Endothelial cell of umbilical vein (primary cell): Measurements from ENCODE around the gene KTN1. TPM values are rescaled to one million over a fixed set of nuclear protein-coding genes. Genes with fewer than 3 reads are reported as not detected.

ENCODE experiments used
- BruUV-seq: library from RNA; stranded (reverse); fragments of 400-500 nt; replicated peaks from 2 replicates; lab custom pipeline; 2021; lab: Mats Ljungman, UMichigan
- CTCF ChIA-PET: fragments of 300-600, 350-600 bp; sonication (Branson Sonifier 250); formaldehyde crosslinking; loops from one replicate; lab custom pipeline; 2021; ENCODE audit warnings: antibody characterized with exemption, inconsistent platforms; lab: Charles Lee
- POLR2A ChIA-PET: fragments of 300-600, 350-600 bp; sonication (Branson Sonifier 250); formaldehyde crosslinking; loops from one replicate; lab custom pipeline; 2021; ENCODE audit warnings: antibody characterized with exemption, inconsistent platforms; lab: Charles Lee
- DNase-seq: peaks from one replicate; pipeline ENCODE4 v3.0.0-alpha.2; 2011; ENCODE audit warnings: low read depth, low spot score
- FAIRE-seq: peaks from 2 replicates; lab custom pipeline; 2011; peaks lifted over from hg19 to GRCh38; lab: Jason Lieb, UNC
- H2AFZ ChIP-seq: 2 replicates; pipeline ENCODE4 v1.6.0; 2012; ENCODE audit warnings: low read depth, low read length, control low read depth, inconsistent platforms
- H3K27ac ChIP-seq: 2 replicates; pipeline ENCODE4 v1.5.1; 2011; ENCODE audit warnings: low read depth, mild to moderate bottlenecking, control low read depth, low read length, moderate library complexity; ENCODE audit not compliant: insufficient read depth
- H3K27me3 ChIP-seq, 2 experiments: 2 replicates each; pipeline versions ENCODE4 v1.6.0 to v1.6.1; 2011; ENCODE audit warnings: low read length in 2 of 2, mixed read lengths in 1 of 2; ENCODE audit not compliant: control insufficient read depth in 2 of 2, insufficient read depth in 2 of 2
- H3K36me3 ChIP-seq, 2 experiments: 2 replicates in 1 of 2; 3 replicates in 1 of 2; pipeline ENCODE4 v1.5.1; 2011; ENCODE audit warnings: low read length in 2 of 2, mild to moderate bottlenecking in 1 of 2, moderate library complexity in 1 of 2; ENCODE audit not compliant: control insufficient read depth in 2 of 2, insufficient read depth in 2 of 2; ENCODE audit errors: extremely low read depth in 1 of 2
- H3K4me1 ChIP-seq: 3 replicates; pipeline ENCODE4 v1.5.1; 2011; ENCODE audit warnings: mild to moderate bottlenecking, low read length; ENCODE audit not compliant: control insufficient read depth, insufficient read depth; ENCODE audit errors: extremely low read depth
- H3K4me2 ChIP-seq: 2 replicates; pipeline ENCODE4 v1.6.1; 2011; ENCODE audit warnings: low read length, control low read depth, mixed read lengths; ENCODE audit not compliant: insufficient read depth
- H3K4me3 ChIP-seq, 3 experiments: fragments of 200-600 bp in 1 of 3; sonication (generic), shearing (Covaris generic) in 1 of 3; replicated peaks in 1 of 3; 2 replicates each; pipeline ENCODE4 v1.5.1; 2011 to 2016; ENCODE audit warnings: control low read depth in 3 of 3, low read length in 3 of 3, mild to moderate bottlenecking in 2 of 3, inconsistent platforms in 1 of 3, low read depth in 1 of 3, moderate library complexity in 1 of 3; ENCODE audit not compliant: insufficient read depth in 1 of 3
- H3K79me2 ChIP-seq: 2 replicates; pipeline ENCODE4 v1.6.0; 2012; ENCODE audit warnings: low read length, inconsistent platforms; ENCODE audit not compliant: control insufficient read depth, insufficient read depth
- H3K9ac ChIP-seq: replicated peaks from 2 replicates; pipeline ENCODE3; 2011; ENCODE audit warnings: low read length, control low read depth; ENCODE audit not compliant: insufficient read depth; ENCODE audit errors: extremely low read depth
- H3K9me1 ChIP-seq: replicated peaks from 3 replicates; pipeline ENCODE4 v1.6.0; 2011; ENCODE audit warnings: mild to moderate bottlenecking, low read length; ENCODE audit not compliant: control insufficient read depth, insufficient read depth; ENCODE audit errors: extremely low read depth
- H3K9me3 ChIP-seq: replicated peaks from 2 replicates; pipeline ENCODE4 v1.5.1; 2012; ENCODE audit warnings: low read length, inconsistent platforms; ENCODE audit not compliant: control insufficient read depth, insufficient read depth
- H4K20me1 ChIP-seq: replicated peaks from 2 replicates; pipeline ENCODE3; 2011; ENCODE audit warnings: mild to moderate bottlenecking, low read length; ENCODE audit not compliant: control insufficient read depth, insufficient read depth; ENCODE audit errors: extremely low read depth
- CTCF ChIP-seq, 2 donors: IDR thresholded peaks; 1 replicate in 1 of 2; 2 replicates in 1 of 2; pipeline ENCODE4 v1.5.1; 2011; ENCODE audit warnings: low read length in 2 of 2, mild to moderate bottlenecking in 2 of 2, moderate library complexity in 2 of 2, control low read depth in 1 of 2, inconsistent platforms in 1 of 2, low read depth in 1 of 2; ENCODE audit not compliant: insufficient read depth in 1 of 2; ENCODE audit errors: extremely low read depth in 1 of 2
- EZH2 ChIP-seq: IDR thresholded peaks from 2 replicates; pipeline ENCODE4 v1.6.1; 2012; ENCODE audit warnings: borderline replicate concordance, low read depth, mild to moderate bottlenecking, moderate library complexity, low read length, inconsistent platforms; ENCODE audit not compliant: severe bottlenecking
- FOS ChIP-seq: IDR thresholded peaks from 2 replicates; pipeline ENCODE4 v1.6.1; 2011; ENCODE audit warnings: mild to moderate bottlenecking, low read length, moderate library complexity, borderline replicate concordance; ENCODE audit not compliant: insufficient read depth
- GATA2 ChIP-seq: IDR thresholded peaks from 2 replicates; pipeline ENCODE4 v1.7.0; 2011; ENCODE audit warnings: low read depth, mild to moderate bottlenecking, moderate library complexity, mixed read lengths, low read length; ENCODE audit not compliant: insufficient read length, insufficient read depth
- JUN ChIP-seq: IDR thresholded peaks from 2 replicates; pipeline ENCODE4 v1.6.1; 2011; ENCODE audit warnings: borderline replicate concordance, low read depth; ENCODE audit not compliant: insufficient read length, insufficient read depth
- MAX ChIP-seq: IDR thresholded peaks from 2 replicates; pipeline ENCODE4 v1.6.1; 2011; ENCODE audit not compliant: insufficient read depth, insufficient read length
- MYC ChIP-seq: IDR thresholded peaks from one replicate; pipeline ENCODE4 v1.6.1; 2011; ENCODE audit warnings: mild to moderate bottlenecking, low read depth, low read length
- POLR2A ChIP-seq: IDR thresholded peaks from 2 replicates; pipeline ENCODE4 v1.6.1; 2012; ENCODE audit warnings: low read depth, mild to moderate bottlenecking, control low read depth, low read length
- POLR2AphosphoS5 ChIP-seq: IDR thresholded peaks from 2 replicates; pipeline ENCODE4 v1.6.1; 2012; ENCODE audit warnings: low read depth, mild to moderate bottlenecking, control low read depth, low read length, moderate library complexity; ENCODE audit not compliant: insufficient read depth
- dilution Hi-C: fragments of 300-500 bp; cut with MboI; formaldehyde crosslinking; loops from one replicate; pipeline ENCODE4 v1.15.0; 2019; ENCODE audit warnings: low sequenced_read_pairs; ENCODE audit not compliant: extremely low pct_ligation_motif_present
- intact Hi-C: fragments of 100-400 bp; cut with micrococcal nuclease; formaldehyde crosslinking; loops from one replicate; pipeline ENCODE4 v1.10.0; 2022
- polyA plus RNA-seq, 4 experiments: library from polyadenylated mRNA; depleted of rRNA in 3 of 4; stranded (reverse) in 3 of 4; unstranded in 1 of 4; fragments of >200 nt; gene quantifications; 2 replicates each; pipeline versions ENCODE4 v1.2.1 to v1.2.3, GENCODE V29; 2011 to 2012; ENCODE audit warnings: missing spikeins in 1 of 4
- total RNA-seq: library from RNA; stranded (reverse); gene quantifications from 2 replicates; pipeline ENCODE4 v1.2.3, GENCODE V29; 2021

The KTN1 gene
- total and polyA plus RNA-seq, 2 donors (not counting 3 experiments of a cell fraction or from before 2014, with no cell fraction given), result 33.2 to 148 TPM

DNA sequence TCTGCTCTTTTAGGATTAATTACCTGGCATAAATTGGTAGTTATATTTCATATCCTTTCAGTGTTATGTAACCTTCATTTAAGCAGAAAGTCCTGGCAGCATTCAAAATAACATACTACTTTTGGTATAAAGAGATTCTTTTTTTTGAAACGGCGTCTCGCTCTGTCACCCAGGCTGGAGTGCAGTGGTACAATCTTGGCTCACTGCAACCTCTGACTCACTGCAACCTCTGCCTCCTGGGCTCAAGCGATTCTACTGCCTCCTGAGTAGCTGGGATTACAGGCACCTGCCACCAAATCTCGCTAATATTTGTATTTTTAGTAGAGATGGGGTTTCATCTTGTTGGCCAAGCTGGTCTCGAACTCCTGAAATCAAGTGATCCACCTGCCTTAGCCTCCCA, 9.2 kb downstream of the KTN1 start:
- H4K20me1 ChIP-seq, result peaks cover 43% of the 10 kb centered on the region
- no peaks in the 10 kb centered on the region for H3K9me1 ChIP-seq
- FAIRE-seq (no peak), DNase-seq (no peak)
- peaks cover 12% of the 10 kb centered on the region for H3K4me1 ChIP-seq
- no peak overlapping the region for H3K27ac ChIP-seq
- H3K4me2 ChIP-seq, result no peak overlapping the region
- TF ChIP-seq GATA2 (no peak), POLR2AphosphoS5 (no peak), MYC (no peak), MAX (no peak), POLR2A (no peak), CTCF (IDR thresholded peaks at IDR 0.05; ENCODE audit: extremely low read depth in 1 of 2, insufficient read depth in 1 of 2, low read depth in 1 of 2, low read length in 2 of 2) (no peak), JUN (no peak), EZH2 (no peak), FOS (no peak)
- H3K9me3 ChIP-seq, result no peaks in the 10 kb centered on the region
- no peak overlapping the region for H2AFZ ChIP-seq
- dilution Hi-C loops (no loop called here), intact Hi-C loops (loop anchor here (10.0 kb wide), 1 partner anchor 206 kb away; no protein-coding TSS in a partner anchor)
- BruUV-seq, result no TSS peak
- POLR2A ChIA-PET, result no interaction called here
- no peak overlapping the region for H3K4me3 ChIP-seq
- H3K79me2 ChIP-seq, result peaks cover 86% of the 10 kb centered on the region
- H3K27me3 ChIP-seq, result no peaks in the 10 kb centered on the region
- H3K9ac ChIP-seq, result no peak overlapping the region
- H3K36me3 ChIP-seq, result no peaks in the 10 kb centered on the region
- CTCF ChIA-PET, result interaction anchor here (0.9 to 1.6 kb wide), 3 partner anchors 8 to 137 kb away, joined by 3 to 4 read pairs (median 3); no protein-coding TSS in a partner anchor
